A549 (cell line): ENCODE results near the gene TRIM69.

Experiments
- BHLHE40 ChIP-seq: IDR thresholded peaks from 2 replicates; pipeline ENCODE4 v1.6.1; 2012; ENCODE audit warnings: low read depth, low read length, inconsistent platforms
- CEBPB ChIP-seq, 2 experiments: fragments of >200 bp in 1 of 2; sonication (Bioruptor Twin) in 1 of 2; formaldehyde crosslinking in 1 of 2; IDR thresholded peaks; 2 replicates each; pipeline ENCODE4 v1.6.1; 2012 to 2016
- CTCF ChIP-seq: fragments of >200 bp; sonication (Bioruptor Twin); formaldehyde crosslinking; IDR thresholded peaks from 3 replicates; pipeline ENCODE4 v1.5.1; 2016
- EP300 ChIP-seq, 2 experiments: fragments of >200 bp; sonication (Bioruptor Twin); formaldehyde crosslinking; IDR thresholded peaks; 2 replicates in 1 of 2; 3 replicates in 1 of 2; pipeline ENCODE4 v1.6.1; 2016 to 2017
- MYC ChIP-seq: IDR thresholded peaks from 2 replicates; pipeline ENCODE4 v1.6.1; 2012; ENCODE audit warnings: mild to moderate bottlenecking, inconsistent platforms, low read length, improper control_type of control experiment, borderline replicate concordance
- NPAS2 ChIP-seq: fragments of 250-450 bp; sonication (Bioruptor Pico); IDR thresholded peaks from 2 replicates; pipeline ENCODE4 v1.8.0; 2022; ENCODE audit warnings: mild to moderate bottlenecking, moderate library complexity, borderline replicate concordance
- POLR2A ChIP-seq: IDR thresholded peaks from 2 replicates; pipeline ENCODE4 v1.6.1; 2012; ENCODE audit warnings: mild to moderate bottlenecking, low read length
- RARB ChIP-seq: fragments of 250-450 bp; sonication (Bioruptor Pico); IDR thresholded peaks from 2 replicates; pipeline ENCODE4 v1.8.0; 2021; ENCODE audit warnings: mild to moderate bottlenecking, moderate library complexity
- REST ChIP-seq: fragments of 200-600 bp; sonication (generic); IDR thresholded peaks from 2 replicates; pipeline ENCODE4 v1.6.1; 2016; ENCODE audit warnings: antibody characterized with exemption, mild to moderate bottlenecking, moderate library complexity
- RFX5 ChIP-seq: fragments of 450-650 bp; IDR thresholded peaks from 2 replicates; pipeline ENCODE4 v1.7.1; 2014; ENCODE audit warnings: antibody characterized with exemption, mild to moderate bottlenecking, moderate library complexity

- TF ChIP-seq EP300 (IDR thresholded peaks at IDR 0.05), result no peak
- TF ChIP-seq REST, result no peak
- TF ChIP-seq POLR2A, result no peak
- no peak for TF ChIP-seq CTCF
- no peak for TF ChIP-seq MYC
- TF ChIP-seq BHLHE40, result no peak
- TF ChIP-seq NPAS2 (CRISPR knock-in tag), result no peak
- no peak for TF ChIP-seq CEBPB (IDR thresholded peaks at IDR 0.05)
- TF ChIP-seq RFX5, result no peak
- TF ChIP-seq RARB (CRISPR knock-in tag), result no peak
Measured at GRCh38 chr15:44734839-44735481, 1.4 kb upstream of the TRIM69 start.
